Chondrocyte (in vitro differentiated cells): ENCODE data around the gene TRIM54. TPM values are rescaled to one million over a fixed set of nuclear protein-coding genes. Genes with fewer than 3 reads are reported as not detected.
"Not testable (repeated sequence)": the region's sequence is repeated elsewhere in the genome, so short reads cannot be mapped to it uniquely, and the experiment has no call there.

Experiments used
- DNase-seq: peaks from one replicate; pipeline ENCODE4 v3.0.0; 2021; ENCODE audit warnings: mixed read lengths, low spot score
- H3K27ac Mint-ChIP-seq: one replicate; pipeline ENCODE4 v1.8.0; 2021; ENCODE audit warnings: mild to moderate bottlenecking, moderate library complexity, mixed read lengths; ENCODE audit not compliant: unreplicated experiment
- H3K27me3 Mint-ChIP-seq: 2 replicates; pipeline ENCODE4 v1.8.0; 2021; ENCODE audit warnings: low read depth, mixed read lengths
- H3K36me3 Mint-ChIP-seq: 2 replicates; pipeline ENCODE4 v1.8.0; 2021; ENCODE audit warnings: low read depth, mixed read lengths
- H3K4me1 Mint-ChIP-seq: 2 replicates; pipeline ENCODE4 v1.8.0; 2021; ENCODE audit warnings: low read depth, mild to moderate bottlenecking, mixed read lengths
- H3K4me3 Mint-ChIP-seq: one replicate; pipeline ENCODE4 v1.8.0; 2021; ENCODE audit warnings: mild to moderate bottlenecking, moderate library complexity, mixed read lengths; ENCODE audit not compliant: unreplicated experiment
- H3K9me3 Mint-ChIP-seq: 2 replicates; pipeline ENCODE4 v1.8.0; 2021; ENCODE audit warnings: low read depth, mixed read lengths
- CTCF ChIP-seq: fragments of 200-600 bp; sonication (generic); IDR thresholded peaks from 2 replicates; pipeline ENCODE4 v1.5.0; 2021; ENCODE audit warnings: antibody characterized with exemption, mild to moderate bottlenecking, moderate library complexity
- total RNA-seq: library from RNA; stranded (reverse); gene quantifications from 3 replicates; pipeline ENCODE4 v1.2.1, GENCODE V29; 2021

Gene TRIM54
- total RNA-seq, 1 donor from 2014 or later = not detected

- H3K4me1 Mint-ChIP-seq = no peaks in the 10 kb centered on the region
- DNase-seq = no peak
- no peak overlapping the region for H3K27ac Mint-ChIP-seq
- TF ChIP-seq CTCF = no peak
- no peak overlapping the region for H3K4me3 Mint-ChIP-seq
- peaks cover 28% of the 10 kb centered on the region for H3K27me3 Mint-ChIP-seq
- no peaks in the 10 kb centered on the region for H3K9me3 Mint-ChIP-seq
- no peaks in the 10 kb centered on the region for H3K36me3 Mint-ChIP-seq
Observed at GRCh38 chr2:27270131-27270530, 12.1 kb upstream of the TRIM54 start.

GRCh38 chr2:27270670-27271069 lies 11.6 kb upstream of the TRIM54 start:
- no peak overlapping the region for H3K4me3 Mint-ChIP-seq
- no peak for TF ChIP-seq CTCF
- H3K27me3 Mint-ChIP-seq = peaks cover 28% of the 10 kb centered on the region
- no peaks in the 10 kb centered on the region for H3K9me3 Mint-ChIP-seq
- no peaks in the 10 kb centered on the region for H3K36me3 Mint-ChIP-seq
- no peaks in the 10 kb centered on the region for H3K4me1 Mint-ChIP-seq
- DNase-seq = no peak
- no peak overlapping the region for H3K27ac Mint-ChIP-seq

GRCh38 chr2:27271631-27272340 lies 10.4 kb upstream of the TRIM54 start:
- TF ChIP-seq CTCF = no peak
- no peaks in the 10 kb centered on the region for H3K36me3 Mint-ChIP-seq
- no peak for DNase-seq
- H3K4me3 Mint-ChIP-seq = no peak overlapping the region
- no peak overlapping the region for H3K27ac Mint-ChIP-seq
- peaks cover 34% of the 10 kb centered on the region for H3K27me3 Mint-ChIP-seq
- H3K9me3 Mint-ChIP-seq = no peaks in the 10 kb centered on the region
- no peaks in the 10 kb centered on the region for H3K4me1 Mint-ChIP-seq

- H3K27ac Mint-ChIP-seq, H3K36me3 Mint-ChIP-seq, H3K4me3 Mint-ChIP-seq, H3K4me1 Mint-ChIP-seq, H3K9me3 Mint-ChIP-seq, DNase-seq: not testable (repeated sequence)
- peaks cover 40% of the 10 kb centered on the region for H3K27me3 Mint-ChIP-seq
Observed at GRCh38 chr2:27272537-27273522, 9.4 kb upstream of the TRIM54 start.

- Mint-ChIP-seq H3K36me3 (no peaks in the 10 kb centered on the region), H3K27me3 (peaks cover 37% of the 10 kb centered on the region), H3K4me3 (no peak within 1 kb of the TSS), H3K4me1 (peaks cover 5% of the 10 kb centered on the region), H3K9me3 (no peaks in the 10 kb centered on the region), H3K27ac (no peak within 1 kb of the TSS)
- DNase-seq = no peak
- TF ChIP-seq CTCF = no peak
Observed at GRCh38 chr2:27275211-27276150, 6.7 kb upstream of the TRIM54 start, which contains the start of gene DNAJC5G. TSS of gene DNAJC5G (plus strand) at chr2:27275433. CDS start at chr2:27276729, 1,296 bp downstream.
